ENCODE measurements around the gene TREML1. TPM values are rescaled to one million over a fixed set of nuclear protein-coding genes. Genes with fewer than 3 reads are reported as not detected.

Gene TREML1
- total and polyA plus RNA-seq, 2 of the 8 experiments (the other 6 are each of a cell fraction or from before 2014, with no cell fraction given): 0.08 TPM; not detected in 1

- WGBS, 2 experiments (ENCODE audit: extremely low coverage in 1 of 2, insufficient coverage in 1 of 2, insufficient read length in 1 of 2, insufficient replicate concordance in 2 of 2, low coverage in 1 of 2, low lambda C conversion rate in 2 of 2, missing lambda C conversion rate in 1 of 2): 37% methylated on average over 4 of the region's 6 CpGs; no CpG with 5 or more reads in 1 of the 2 experiments
- DNase-seq (ENCODE audit: low read depth in 1 of 2, low spot score in 2 of 2) (peak in 1 of 2 experiments; percentile 87), FAIRE-seq (no peak)
- no peaks in the 10 kb centered on the region; a peak in 1 of 7 replicates for H3K4me1 ChIP-seq (replicated peaks in 1 of 4; ENCODE audit: control insufficient read depth in 3 of 4, insufficient read depth in 4 of 4, low read length in 3 of 4)
- H3K4ac ChIP-seq (replicated peaks; ENCODE audit: insufficient read length, low read depth, low read length): no peak overlapping the region
- H3K9ac ChIP-seq (replicated peaks in 1 of 4; ENCODE audit: extremely low read depth in 1 of 4, low read depth in 3 of 4, low read length in 3 of 4): no peak overlapping the region
- H4K20me1 ChIP-seq (replicated peaks in 1 of 2; ENCODE audit: control insufficient read depth in 1 of 2, insufficient read depth in 2 of 2, low read length in 2 of 2): no peaks in the 10 kb centered on the region
- no peak overlapping the region for H3K4me2 ChIP-seq (ENCODE audit: insufficient read depth in 1 of 2, low read depth in 2 of 2, low read length in 2 of 2)
- H3K56ac ChIP-seq (replicated peaks; ENCODE audit: insufficient read length, low read depth, low read length): no peak overlapping the region
- peaks cover 5 to 16% of the 10 kb centered on the region in 2 experiments; a peak in 3 of 4 replicates for H3K9me3 ChIP-seq (ENCODE audit: insufficient read depth in 2 of 2, low read depth in 1 of 2, low read length in 1 of 2)
- H2BK120ac ChIP-seq (replicated peaks; ENCODE audit: low read depth, low read length): no peak overlapping the region
- no peak overlapping the region for H3K23ac ChIP-seq (ENCODE audit: insufficient read length)
- H2AFZ ChIP-seq (ENCODE audit: low read length): peak overlapping the region; percentile 93
- no peak overlapping the region for H4K5ac ChIP-seq (ENCODE audit: insufficient read length, low read depth, low read length)
- H3K27me3 ChIP-seq (replicated peaks in 1 of 4; ENCODE audit: control insufficient read depth in 3 of 4, extremely low read depth in 1 of 4, insufficient read depth in 3 of 4, low read length in 3 of 4): no peaks in the 10 kb centered on the region
- no peaks in the 10 kb centered on the region for H3K79me1 ChIP-seq (ENCODE audit: low read depth, low read length)
- H3K23me2 ChIP-seq (ENCODE audit: low read depth, low read length): no peaks in the 10 kb centered on the region
- H3K18ac ChIP-seq (ENCODE audit: extremely low read depth, low read length): 0 out of 2 replicates have a peak overlapping the region, but pooled peaks have one; percentile 62
- H2BK12ac ChIP-seq (ENCODE audit: low read depth, low read length): no peak overlapping the region
- H2BK15ac ChIP-seq (ENCODE audit: low read length): no peak overlapping the region
- POLR2A ChIA-PET (ENCODE audit: partially characterized antibody): interaction anchor here (1.2 kb wide), 1 partner anchor 38 kb away, joined by 3 read pairs; no protein-coding TSS in a partner anchor
- TF ChIP-seq, protein P1, sequence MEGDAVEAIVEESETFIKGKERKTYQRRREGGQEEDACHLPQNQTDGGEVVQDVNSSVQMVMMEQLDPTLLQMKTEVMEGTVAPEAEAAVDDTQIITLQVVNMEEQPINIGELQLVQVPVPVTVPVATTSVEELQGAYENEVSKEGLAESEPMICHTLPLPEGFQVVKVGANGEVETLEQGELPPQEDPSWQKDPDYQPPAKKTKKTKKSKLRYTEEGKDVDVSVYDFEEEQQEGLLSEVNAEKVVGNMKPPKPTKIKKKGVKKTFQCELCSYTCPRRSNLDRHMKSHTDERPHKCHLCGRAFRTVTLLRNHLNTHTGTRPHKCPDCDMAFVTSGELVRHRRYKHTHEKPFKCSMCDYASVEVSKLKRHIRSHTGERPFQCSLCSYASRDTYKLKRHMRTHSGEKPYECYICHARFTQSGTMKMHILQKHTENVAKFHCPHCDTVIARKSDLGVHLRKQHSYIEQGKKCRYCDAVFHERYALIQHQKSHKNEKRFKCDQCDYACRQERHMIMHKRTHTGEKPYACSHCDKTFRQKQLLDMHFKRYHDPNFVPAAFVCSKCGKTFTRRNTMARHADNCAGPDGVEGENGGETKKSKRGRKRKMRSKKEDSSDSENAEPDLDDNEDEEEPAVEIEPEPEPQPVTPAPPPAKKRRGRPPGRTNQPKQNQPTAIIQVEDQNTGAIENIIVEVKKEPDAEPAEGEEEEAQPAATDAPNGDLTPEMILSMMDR (IDR thresholded peaks at IDR 0.05; ENCODE audit: control extremely low read depth in 1 of 3, insufficient read depth in 1 of 3, low read depth in 1 of 3, low read length in 3 of 3): peak; percentile 88 to 92 (median 88)
- TF ChIP-seq GTF2F1 (IDR thresholded peaks at IDR 0.05; ENCODE audit: borderline replicate concordance, low read depth, low read length) (no peak), CBX8 (IDR thresholded peaks at IDR 0.05; ENCODE audit: borderline replicate concordance, low read depth, low read length) (no peak), TAF1 (IDR thresholded peaks at IDR 0.05; ENCODE audit: low read depth, low read length) (no peak), TCF12 (IDR thresholded peaks at IDR 0.05; ENCODE audit: low read depth, low read length) (no peak), RAD21 (IDR thresholded peaks at IDR 0.05 in 1 of 2, conservative IDR thresholded peaks at IDR 0.05 in 1 of 2; ENCODE audit: low read depth in 2 of 2, low read length in 2 of 2) (peak; percentile 55 to 71)
- no peaks in the 10 kb centered on the region for H3K79me2 ChIP-seq (ENCODE audit: control insufficient read depth in 1 of 2, insufficient read depth in 2 of 2, low read length in 2 of 2)
- no peak overlapping the region for H3K14ac ChIP-seq (ENCODE audit: insufficient read length)
- H3K27ac ChIP-seq (ENCODE audit: low read depth, low read length): no peak overlapping the region
- no peak overlapping the region for H2BK20ac ChIP-seq (ENCODE audit: low read length)
- H2BK5ac ChIP-seq (ENCODE audit: low read depth, low read length): no peak overlapping the region
- H4K91ac ChIP-seq (replicated peaks; ENCODE audit: insufficient read length, low read length): no peak overlapping the region
- CTCF ChIA-PET (ENCODE audit: partially characterized antibody): interaction anchor here (0.7 to 6.2 kb wide), 38 partner anchors 10 to 411 kb away, joined by 3 to 51 read pairs (median 5); partner anchors contain the start of genes TREM1, TREM2, TREML2 and TREML4
- no peaks in the 10 kb centered on the region for H3K36me3 ChIP-seq (ENCODE audit: control insufficient read depth in 2 of 4, insufficient read depth in 4 of 4, low read length in 3 of 4)
- no peak overlapping the region for H3K4me3 ChIP-seq (ENCODE audit: extremely low read depth in 1 of 4, insufficient read depth in 2 of 4, low read depth in 3 of 4, low read length in 4 of 4)
- H2AK5ac ChIP-seq (ENCODE audit: low read depth, low read length): no peak overlapping the region
- 0 out of 2 replicates have a peak overlapping the region, but pooled peaks have one; percentile 7 for H4K8ac ChIP-seq (ENCODE audit: extremely low read depth, insufficient read depth, low read length)
Observed at GRCh38 chr6:41191569-41191968, 37.4 kb upstream of the TREML1 start.
